ENCODE measurements around the gene LMF1. TPM values are rescaled to one million over a fixed set of nuclear protein-coding genes. Genes with fewer than 3 reads are reported as not detected.
A peak's percentile ranks its signal among the peaks of the same experiment; 100 is the strongest.

The LMF1 gene
- total RNA-seq, 6 experiments from 2014 or later: 10.9 to 20.0 (median 13.8) TPM

GRCh38 chr16:1003391-1004347, 32.9 kb upstream of the LMF1 start:
- Histone ChIP-seq H3K4me3 (no peak overlapping the region), H3K27me3 (no peaks in the 10 kb centered on the region), H3K9me3 (no peaks in the 10 kb centered on the region), H3K4me1 (no peaks in the 10 kb centered on the region), H3K27ac (no peak overlapping the region), H3K36me3 (no peaks in the 10 kb centered on the region)
- DNase-seq (no peak), ATAC-seq (no peak)
- intact Hi-C loops (cut with DNase I): no loop called here
- TF ChIP-seq CTCF (IDR thresholded peaks at IDR 0.05): no peak
- no peak for TF ChIP-seq POLR2A (IDR thresholded peaks at IDR 0.05)
- 45% methylated on average over 7 of the region's 41 CpGs for WGBS (ENCODE audit: insufficient coverage, low coverage, low lambda C conversion rate, missing lambda C conversion rate)

GRCh38 chr16:1002399-1003166, 31.8 kb upstream of the LMF1 start:
- Histone ChIP-seq H3K36me3 (no peaks in the 10 kb centered on the region), H3K4me1 (no peaks in the 10 kb centered on the region), H3K9me3 (no peaks in the 10 kb centered on the region), H3K4me3 (no peak overlapping the region), H3K27ac (no peak overlapping the region), H3K27me3 (no peaks in the 10 kb centered on the region)
- intact Hi-C loops (cut with DNase I): no loop called here
- WGBS (ENCODE audit: insufficient coverage, low coverage, low lambda C conversion rate, missing lambda C conversion rate): 82% methylated on average over 12 of the region's 46 CpGs
- TF ChIP-seq CTCF (IDR thresholded peaks at IDR 0.05): no peak
- TF ChIP-seq POLR2A (IDR thresholded peaks at IDR 0.05): no peak
- DNase-seq (no peak), ATAC-seq (peak in 1 of 4 donors; percentile 48)

- H3K9me3 ChIP-seq: no peaks in the 10 kb centered on the region
- ATAC-seq (no peak), DNase-seq (no peak)
- no peaks in the 10 kb centered on the region for H3K4me1 ChIP-seq
- no peaks in the 10 kb centered on the region for H3K36me3 ChIP-seq
- H3K27ac ChIP-seq: no peak overlapping the region
- intact Hi-C loops (cut with DNase I): no loop called here
- TF ChIP-seq POLR2A (IDR thresholded peaks at IDR 0.05) (no peak), CTCF (IDR thresholded peaks at IDR 0.05) (no peak)
- H3K4me3 ChIP-seq: no peak overlapping the region
- no CpG with 5 or more reads among the region's 11 CpGs for WGBS (ENCODE audit: insufficient coverage, low coverage, low lambda C conversion rate, missing lambda C conversion rate)
- H3K27me3 ChIP-seq: no peaks in the 10 kb centered on the region
These were observed 30.3 kb upstream of the LMF1 start for GRCh38 chr16:1001096-1001495.

GRCh38 chr16:1000608-1001007, 29.8 kb upstream of the LMF1 start:
- Histone ChIP-seq H3K27me3 (no peaks in the 10 kb centered on the region), H3K9me3 (no peaks in the 10 kb centered on the region), H3K36me3 (no peaks in the 10 kb centered on the region), H3K4me3 (no peak overlapping the region), H3K4me1 (no peaks in the 10 kb centered on the region), H3K27ac (no peak overlapping the region)
- DNase-seq: no peak
- intact Hi-C loops (cut with DNase I): no loop called here
- WGBS (ENCODE audit: insufficient coverage, low coverage, low lambda C conversion rate, missing lambda C conversion rate): no CpG with 5 or more reads among the region's 17 CpGs
- TF ChIP-seq CTCF (IDR thresholded peaks at IDR 0.05): no peak
- ATAC-seq: no peak
